ENCODE measurements around the gene TRPV6. TPM values are rescaled to one million over a fixed set of nuclear protein-coding genes. Genes with fewer than 3 reads are reported as not detected.

Gene TRPV6
- total RNA-seq, 1 donor from 2014 or later, result not detected

- no peak for DNase-seq (ENCODE audit: low spot score)
Observed at GRCh38 chr7:142855114-142855743, 30.3 kb downstream of the TRPV6 start.

- DNase-seq (ENCODE audit: low spot score), result no peak
Observed at GRCh38 chr7:142854372-142855113, 31.0 kb downstream of the TRPV6 start, which contains the start of gene EPHB6. TSS of gene EPHB6 (plus strand) at chr7:142855076. CDS start at chr7:142863228, 8,152 bp downstream.

GRCh38 chr7:142853739-142854371 is 31.7 kb downstream of the TRPV6 start:
- DNase-seq (ENCODE audit: low spot score), result no peak

- no peak for DNase-seq (ENCODE audit: low spot score)
Observed at GRCh38 chr7:142851919-142852318, 33.6 kb downstream of the TRPV6 start.

- DNase-seq (ENCODE audit: low spot score), result no peak
Observed at GRCh38 chr7:142851269-142851668, 34.3 kb downstream of the TRPV6 start.

GRCh38 chr7:142847353-142847752 is 38.2 kb downstream of the TRPV6 start:
- DNase-seq (ENCODE audit: low spot score), result no peak

- no peak for DNase-seq (ENCODE audit: low spot score)
Observed at GRCh38 chr7:142842251-142842766, 43.2 kb downstream of the TRPV6 start.

GRCh38 chr7:142838461-142839213 is 46.9 kb downstream of the TRPV6 start:
- no peak for DNase-seq (ENCODE audit: low spot score)

GRCh38 chr7:142836426-142836825 is 49.1 kb downstream of the TRPV6 start:
- no peak for DNase-seq (ENCODE audit: low spot score)

GRCh38 chr7:142835487-142835886 is 50.1 kb downstream of the TRPV6 start:
- DNase-seq (ENCODE audit: low spot score), result no peak

GRCh38 chr7:142833174-142834048 is 52.1 kb downstream of the TRPV6 start:
- no peak for DNase-seq (ENCODE audit: low spot score)

GRCh38 chr7:142832417-142832816 is 53.1 kb downstream of the TRPV6 start:
- no peak for DNase-seq (ENCODE audit: low spot score)

GRCh38 chr7:142827951-142828500 is 57.5 kb downstream of the TRPV6 start:
- DNase-seq (ENCODE audit: low spot score), result no peak

GRCh38 chr7:142822714-142823113 is 62.8 kb downstream of the TRPV6 start:
- DNase-seq (ENCODE audit: low spot score), result no peak

Other genes with a start within 250 kb of the TRPV6 start
- gene PRSS1, start 136.3 kb downstream of the TRPV6 start, total RNA-seq, result 5.0 TPM
- gene PRSS2, start 114.8 kb downstream of the TRPV6 start, total RNA-seq, result 9.3 TPM
- 6.3 TPM for gene EPHB6, start 30.7 kb downstream of the TRPV6 start, total RNA-seq
- gene TRPV5, start 48.0 kb upstream of the TRPV6 start, total RNA-seq, result not detected
- gene LLCFC1, start 53.7 kb upstream of the TRPV6 start, total RNA-seq, result not detected
- not detected for gene KEL, start 76.6 kb upstream of the TRPV6 start, total RNA-seq
- not detected for gene OR9A2, start 141.4 kb upstream of the TRPV6 start, total RNA-seq
- not detected for gene OR6V1, start 166.6 kb upstream of the TRPV6 start, total RNA-seq
- not detected for gene PIP, start 246.3 kb upstream of the TRPV6 start, total RNA-seq

Measured in mesenteric fat pad (tissue), 1 donor.